Stimulated activated naive B cell treated with anti-CD40 and anti-IgM and Interleukin-4, amounts not matched to agents 10 μg/mL and 1 μg/mL and 100 μg/mL, for 72 hours (primary cell): ENCODE measurements around the gene PRDM10.
"Not testable (repeated sequence)": the region's sequence is repeated elsewhere in the genome, so short reads cannot be mapped to it uniquely, and the experiment has no call there.

Source experiments
- ATAC-seq, 2 donors: fragments of 150-1000 bp; cut with Tn5 transposase; replicated peaks; 2 replicates each; pipeline ENCODE4 v1.10.0; 2021; ENCODE audit warnings: moderate library complexity in 1 of 2
- DNase-seq: peaks from one replicate; pipeline ENCODE4 v3.0.0; 2021
- H3K27ac Mint-ChIP-seq: one replicate; pipeline ENCODE4 v1.8.0; 2022; ENCODE audit warnings: mild to moderate bottlenecking, mixed read lengths
- H3K27me3 Mint-ChIP-seq, 2 donors: one replicate each; pipeline ENCODE4 v1.8.0; 2022; ENCODE audit warnings: mixed read lengths in 2 of 2
- H3K36me3 Mint-ChIP-seq, 2 donors: one replicate each; pipeline ENCODE4 v1.8.0; 2022; ENCODE audit warnings: mixed read lengths in 2 of 2, mild to moderate bottlenecking in 1 of 2
- H3K4me1 Mint-ChIP-seq, 2 donors: one replicate each; pipeline ENCODE4 v1.8.0; 2022; ENCODE audit warnings: mixed read lengths in 2 of 2, mild to moderate bottlenecking in 1 of 2
- H3K4me3 Mint-ChIP-seq, 2 donors: one replicate each; pipeline ENCODE4 v1.8.0; 2022; ENCODE audit warnings: mild to moderate bottlenecking in 2 of 2, mixed read lengths in 2 of 2, moderate library complexity in 1 of 2
- H3K9me3 Mint-ChIP-seq, 2 donors: one replicate each; pipeline ENCODE4 v1.8.0; 2022; ENCODE audit warnings: mixed read lengths in 2 of 2, mild to moderate bottlenecking in 1 of 2

The PRDM10 gene

GRCh38 chr11:129954703-129955102 lies 47.9 kb downstream of the PRDM10 start:
- DNase-seq, H3K4me3 Mint-ChIP-seq, H3K9me3 Mint-ChIP-seq, H3K27ac Mint-ChIP-seq, ATAC-seq, H3K27me3 Mint-ChIP-seq: not testable (repeated sequence)
- Mint-ChIP-seq H3K36me3 (peaks cover 16 to 40% of the 10 kb centered on the region in 2 donors), H3K4me1 (peaks cover 11 to 21% of the 10 kb centered on the region in 2 donors)

- no peak for ATAC-seq
- no peak overlapping the region for H3K27ac Mint-ChIP-seq
- peaks cover 16 to 33% of the 10 kb centered on the region in 2 donors for H3K4me1 Mint-ChIP-seq
These were observed 50.8 kb downstream of the PRDM10 start for GRCh38 chr11:129951866-129952262.

GRCh38 chr11:129951201-129951865 lies 51.3 kb downstream of the PRDM10 start:
- Mint-ChIP-seq H3K9me3 (no peaks in the 10 kb centered on the region), H3K27ac (no peak overlapping the region), H3K4me3 (no peak overlapping the region), H3K36me3 (peaks cover 22 to 50% of the 10 kb centered on the region in 2 donors), H3K4me1 (peaks cover 18 to 37% of the 10 kb centered on the region in 2 donors), H3K27me3 (no peaks in the 10 kb centered on the region)
- DNase-seq (no peak), ATAC-seq (no peak)

More at GRCh38 chr11:129951866-129952262, 50.8 kb downstream of the PRDM10 start:
- Mint-ChIP-seq H3K4me3 (no peak overlapping the region), H3K27me3 (no peaks in the 10 kb centered on the region), H3K36me3 (peaks cover 17 to 44% of the 10 kb centered on the region in 2 donors), H3K9me3 (no peaks in the 10 kb centered on the region)
- DNase-seq = no peak

GRCh38 chr11:129950101-129951091 lies 52.2 kb downstream of the PRDM10 start:
- Mint-ChIP-seq H3K27me3 (no peaks in the 10 kb centered on the region), H3K36me3 (peaks cover 29 to 49% of the 10 kb centered on the region in 2 donors)

GRCh38 chr11:129948926-129949466 lies 53.6 kb downstream of the PRDM10 start:
- Mint-ChIP-seq H3K27me3 (no peaks in the 10 kb centered on the region), H3K4me1 (peaks cover 18 to 41% of the 10 kb centered on the region in 2 donors), H3K4me3 (no peak overlapping the region), H3K36me3 (peaks cover 34 to 55% of the 10 kb centered on the region in 2 donors), H3K9me3 (no peaks in the 10 kb centered on the region), H3K27ac (no peak overlapping the region)
- ATAC-seq (no peak), DNase-seq (no peak)

More at GRCh38 chr11:129950101-129951091, 52.2 kb downstream of the PRDM10 start:
- H3K4me1 Mint-ChIP-seq = peaks cover 18 to 41% of the 10 kb centered on the region in 2 donors
- no peak for DNase-seq
- ATAC-seq = peak; percentile 61 to 67
- no peaks in the 10 kb centered on the region for H3K9me3 Mint-ChIP-seq
- H3K4me3 Mint-ChIP-seq = peak overlapping the region in 1 of 2 donors; percentile 36
- H3K27ac Mint-ChIP-seq = no peak overlapping the region

GRCh38 chr11:129947474-129947873 lies 55.2 kb downstream of the PRDM10 start:
- ATAC-seq (no peak), DNase-seq (no peak)
- H3K27me3 Mint-ChIP-seq = no peaks in the 10 kb centered on the region
- H3K27ac Mint-ChIP-seq = no peak overlapping the region
- H3K4me1 Mint-ChIP-seq = peaks cover 18 to 41% of the 10 kb centered on the region in 2 donors
- no peak overlapping the region for H3K4me3 Mint-ChIP-seq
- H3K36me3 Mint-ChIP-seq = peaks cover 39 to 61% of the 10 kb centered on the region in 2 donors
- H3K9me3 Mint-ChIP-seq = no peaks in the 10 kb centered on the region

- no peak overlapping the region for H3K4me3 Mint-ChIP-seq
- peak overlapping the region; percentile 5 for H3K27ac Mint-ChIP-seq
- DNase-seq (no peak), ATAC-seq (no peak)
- no peaks in the 10 kb centered on the region for H3K9me3 Mint-ChIP-seq
- peaks cover 18 to 41% of the 10 kb centered on the region in 2 donors for H3K4me1 Mint-ChIP-seq
- H3K27me3 Mint-ChIP-seq = no peaks in the 10 kb centered on the region
- H3K36me3 Mint-ChIP-seq = peaks cover 39 to 65% of the 10 kb centered on the region in 2 donors
These were observed 55.7 kb downstream of the PRDM10 start for GRCh38 chr11:129946965-129947364.

- no peak overlapping the region for H3K4me3 Mint-ChIP-seq
- peaks cover 39 to 71% of the 10 kb centered on the region in 2 donors for H3K36me3 Mint-ChIP-seq
- DNase-seq (no peak), ATAC-seq (no peak)
- no peaks in the 10 kb centered on the region for H3K27me3 Mint-ChIP-seq
- H3K4me1 Mint-ChIP-seq = peaks cover 18 to 36% of the 10 kb centered on the region in 2 donors
- H3K27ac Mint-ChIP-seq = no peak overlapping the region
- H3K9me3 Mint-ChIP-seq = no peaks in the 10 kb centered on the region
These were observed 56.4 kb downstream of the PRDM10 start for GRCh38 chr11:129946256-129946655.

GRCh38 chr11:129945373-129945772 lies 57.3 kb downstream of the PRDM10 start:
- Mint-ChIP-seq H3K4me1 (peaks cover 9 to 27% of the 10 kb centered on the region in 2 donors), H3K27ac (no peak overlapping the region), H3K27me3 (no peaks in the 10 kb centered on the region), H3K36me3 (peaks cover 39 to 66% of the 10 kb centered on the region in 2 donors), H3K9me3 (no peaks in the 10 kb centered on the region), H3K4me3 (no peak overlapping the region)
- ATAC-seq (no peak), DNase-seq (no peak)

- Mint-ChIP-seq H3K36me3 (peaks cover 39 to 65% of the 10 kb centered on the region in 2 donors), H3K4me3 (no peak overlapping the region), H3K27me3 (no peaks in the 10 kb centered on the region), H3K4me1 (peaks cover 7 to 22% of the 10 kb centered on the region in 2 donors), H3K9me3 (no peaks in the 10 kb centered on the region), H3K27ac (no peak overlapping the region)
- DNase-seq (no peak), ATAC-seq (no peak)
These were observed 57.9 kb downstream of the PRDM10 start for GRCh38 chr11:129944696-129945095.

GRCh38 chr11:129943036-129943435 lies 59.6 kb downstream of the PRDM10 start:
- Mint-ChIP-seq H3K9me3 (no peaks in the 10 kb centered on the region), H3K36me3 (peaks cover 39 to 69% of the 10 kb centered on the region in 2 donors), H3K4me1 (peaks cover 16 to 23% of the 10 kb centered on the region in 2 donors), H3K27ac (no peak overlapping the region), H3K27me3 (no peaks in the 10 kb centered on the region), H3K4me3 (no peak overlapping the region)
- ATAC-seq (no peak), DNase-seq (no peak)

- no peak overlapping the region for H3K4me3 Mint-ChIP-seq
- H3K4me1 Mint-ChIP-seq = peaks cover 9 to 10% of the 10 kb centered on the region in 2 donors
- H3K27ac Mint-ChIP-seq = no peak overlapping the region
- peaks cover 18 to 59% of the 10 kb centered on the region in 2 donors for H3K36me3 Mint-ChIP-seq
- ATAC-seq = no peak
- H3K27me3 Mint-ChIP-seq = no peaks in the 10 kb centered on the region
- no peak for DNase-seq
- H3K9me3 Mint-ChIP-seq = no peaks in the 10 kb centered on the region
These were observed 63.1 kb downstream of the PRDM10 start for GRCh38 chr11:129939510-129939909.

GRCh38 chr11:129938764-129939163 lies 63.9 kb downstream of the PRDM10 start:
- ATAC-seq (no peak), DNase-seq (no peak)
- Mint-ChIP-seq H3K27ac (no peak overlapping the region), H3K36me3 (peaks cover 23 to 64% of the 10 kb centered on the region in 2 donors), H3K27me3 (no peaks in the 10 kb centered on the region), H3K9me3 (no peaks in the 10 kb centered on the region), H3K4me1 (peaks cover 9 to 10% of the 10 kb centered on the region in 2 donors), H3K4me3 (no peak overlapping the region)

- Mint-ChIP-seq H3K9me3 (no peaks in the 10 kb centered on the region), H3K4me1 (peaks cover 9 to 10% of the 10 kb centered on the region in 2 donors), H3K4me3 (peak overlapping the region in 1 of 2 donors; percentile 2), H3K27ac (peak overlapping the region; percentile 2), H3K27me3 (no peaks in the 10 kb centered on the region), H3K36me3 (peaks cover 20 to 64% of the 10 kb centered on the region in 2 donors)
- DNase-seq (peak; percentile 6), ATAC-seq (peak; percentile 88 to 92)
These were observed 64.9 kb downstream of the PRDM10 start for GRCh38 chr11:129937592-129938238.
